H1 (cell line): Measurements from ENCODE around the gene RNMT. TPM values are rescaled to one million over a fixed set of nuclear protein-coding genes. Genes with fewer than 3 reads are reported as not detected.

Source experiments
- CTCF ChIA-PET: fragments of 300-600 bp; sonication (Branson Sonifier 250); formaldehyde crosslinking; loops from one replicate; lab custom pipeline; 2021; ENCODE audit not compliant: partially characterized antibody; lab: Charles Lee
- POLR2A ChIA-PET: fragments of 300-600 bp; sonication (Branson Sonifier 250); formaldehyde crosslinking; loops from one replicate; lab custom pipeline; 2021; ENCODE audit warnings: inconsistent platforms; ENCODE audit not compliant: partially characterized antibody; lab: Charles Lee
- DNase-seq, 2 experiments: peaks; one replicate each; pipeline versions ENCODE4 v3.0.0 to v3.0.0-alpha.2; 2010 to 2022; ENCODE audit warnings: low spot score in 2 of 2, low read depth in 1 of 2, mixed read lengths in 1 of 2
- FAIRE-seq: peaks from 2 replicates; lab custom pipeline; 2011; peaks lifted over from hg19 to GRCh38; lab: Jason Lieb, UNC
- H2AFZ ChIP-seq: 2 replicates; pipeline ENCODE4 v1.8.1; 2012; ENCODE audit warnings: low read length, inconsistent platforms
- H2AK5ac ChIP-seq: 2 replicates; pipeline ENCODE4 v1.6.1; 2013; ENCODE audit warnings: low read depth, low read length
- H2BK120ac ChIP-seq: replicated peaks from 2 replicates; pipeline ENCODE3; 2013; ENCODE audit warnings: low read depth, low read length, inconsistent platforms
- H2BK12ac ChIP-seq: 2 replicates; pipeline ENCODE4 v1.6.1; 2013; ENCODE audit warnings: low read depth, low read length
- H2BK15ac ChIP-seq: 2 replicates; pipeline ENCODE4 v1.6.1; 2013; ENCODE audit warnings: low read length
- H2BK20ac ChIP-seq: 2 replicates; pipeline ENCODE4 v1.6.1; 2013; ENCODE audit warnings: low read length
- H2BK5ac ChIP-seq: 2 replicates; pipeline ENCODE4 v1.6.1; 2013; ENCODE audit warnings: low read depth, low read length
- H3K14ac ChIP-seq: 2 replicates; pipeline ENCODE4 v1.6.1; 2013; ENCODE audit warnings: inconsistent platforms; ENCODE audit not compliant: insufficient read length
- H3K18ac ChIP-seq: 2 replicates; pipeline ENCODE4 v1.6.1; 2013; ENCODE audit warnings: low read length; ENCODE audit errors: extremely low read depth
- H3K23ac ChIP-seq: 2 replicates; pipeline ENCODE4 v1.6.1; 2013; ENCODE audit warnings: inconsistent platforms; ENCODE audit not compliant: insufficient read length
- H3K23me2 ChIP-seq: 2 replicates; pipeline ENCODE4 v1.6.1; 2013; ENCODE audit warnings: low read depth, low read length
- H3K27ac ChIP-seq: 2 replicates; pipeline ENCODE4 v1.6.1; 2011; ENCODE audit warnings: low read depth, low read length, inconsistent platforms
- H3K27me3 ChIP-seq, 4 experiments: replicated peaks in 1 of 4; 1 replicate in 1 of 4; 2 replicates in 3 of 4; pipeline versions ENCODE4 v1.6.1 to v1.8.1; 2011 to 2013; ENCODE audit warnings: low read length in 3 of 4, mild to moderate bottlenecking in 3 of 4, inconsistent platforms in 2 of 4, mixed read lengths in 2 of 4, moderate library complexity in 1 of 4; ENCODE audit not compliant: control insufficient read depth in 3 of 4, insufficient read depth in 3 of 4; ENCODE audit errors: extremely low read depth in 1 of 4
- H3K36me3 ChIP-seq, 4 experiments: 2 replicates each; pipeline versions ENCODE4 v1.6.1 to v1.8.1; 2011 to 2013; ENCODE audit warnings: mild to moderate bottlenecking in 4 of 4, low read length in 3 of 4, moderate library complexity in 2 of 4, control low read depth in 1 of 4, inconsistent platforms in 1 of 4; ENCODE audit not compliant: insufficient read depth in 4 of 4, control insufficient read depth in 2 of 4
- H3K4ac ChIP-seq: replicated peaks from 2 replicates; pipeline ENCODE3; 2013; ENCODE audit warnings: low read length, low read depth, mixed read lengths, inconsistent platforms; ENCODE audit not compliant: insufficient read length
- H3K4me1 ChIP-seq, 4 experiments: replicated peaks in 1 of 4; 1 replicate in 1 of 4; 2 replicates in 3 of 4; pipeline versions ENCODE4 v1.6.1 to v1.8.1; 2011 to 2013; ENCODE audit warnings: low read length in 3 of 4, inconsistent platforms in 2 of 4, mixed read lengths in 1 of 4; ENCODE audit not compliant: insufficient read depth in 4 of 4, control insufficient read depth in 3 of 4
- H3K4me2 ChIP-seq, 2 experiments: 2 replicates each; pipeline versions ENCODE4 v1.6.1 to v1.8.1; 2011 to 2013; ENCODE audit warnings: low read depth in 2 of 2, low read length in 2 of 2, control low read depth in 1 of 2, inconsistent platforms in 1 of 2, mild to moderate bottlenecking in 1 of 2; ENCODE audit not compliant: insufficient read depth in 1 of 2
- H3K4me3 ChIP-seq, 4 experiments: fragments of 200-600, 300-600 bp in 1 of 4; sonication (generic), shearing (Covaris generic), sonication (Bioruptor Twin) in 1 of 4; 2 replicates each; pipeline versions ENCODE4 v1.5.1 to v1.8.1; 2011 to 2016; ENCODE audit warnings: low read length in 4 of 4, low read depth in 3 of 4, control low read depth in 2 of 4, inconsistent platforms in 2 of 4, mild to moderate bottlenecking in 2 of 4, mixed read lengths in 1 of 4, moderate library complexity in 1 of 4; ENCODE audit not compliant: insufficient read depth in 2 of 4; ENCODE audit errors: extremely low read depth in 1 of 4
- H3K56ac ChIP-seq: replicated peaks from 2 replicates; pipeline ENCODE3; 2013; ENCODE audit warnings: low read depth, mild to moderate bottlenecking, mixed read lengths, low read length, inconsistent platforms; ENCODE audit not compliant: insufficient read length
- H3K79me1 ChIP-seq: 2 replicates; pipeline ENCODE4 v1.6.1; 2013; ENCODE audit warnings: low read depth, low read length, control low read depth
- H3K79me2 ChIP-seq, 2 experiments: 2 replicates each; pipeline versions ENCODE4 v1.6.1 to v1.8.1; 2012 to 2013; ENCODE audit warnings: low read length in 2 of 2, mild to moderate bottlenecking in 2 of 2, inconsistent platforms in 1 of 2; ENCODE audit not compliant: insufficient read depth in 2 of 2, control insufficient read depth in 1 of 2
- H3K9ac ChIP-seq, 4 experiments: replicated peaks in 1 of 4; 1 replicate in 1 of 4; 2 replicates in 3 of 4; pipeline versions ENCODE4 v1.6.1 to v1.8.1; 2011 to 2013; ENCODE audit warnings: low read depth in 3 of 4, low read length in 3 of 4, control low read depth in 2 of 4, mild to moderate bottlenecking in 2 of 4, moderate library complexity in 2 of 4, inconsistent platforms in 1 of 4; ENCODE audit errors: extremely low read depth in 1 of 4
- H3K9me3 ChIP-seq, 2 experiments: 2 replicates each; pipeline versions ENCODE4 v1.6.1 to v1.8.1; 2012 to 2013; ENCODE audit warnings: mild to moderate bottlenecking in 2 of 2, moderate library complexity in 2 of 2, control low read depth in 1 of 2, inconsistent platforms in 1 of 2, low read depth in 1 of 2, low read length in 1 of 2, mixed read lengths in 1 of 2; ENCODE audit not compliant: insufficient read depth in 2 of 2
- H4K20me1 ChIP-seq, 2 experiments: replicated peaks in 1 of 2; 2 replicates each; pipeline versions ENCODE3 to v1.8.1; 2011 to 2013; ENCODE audit warnings: inconsistent platforms in 2 of 2, low read length in 2 of 2, mild to moderate bottlenecking in 1 of 2; ENCODE audit not compliant: insufficient read depth in 2 of 2, control insufficient read depth in 1 of 2
- H4K5ac ChIP-seq: 2 replicates; pipeline ENCODE4 v1.6.1; 2013; ENCODE audit warnings: low read length, low read depth, mixed read lengths, inconsistent platforms; ENCODE audit not compliant: insufficient read length
- H4K8ac ChIP-seq: 2 replicates; pipeline ENCODE4 v1.8.0; 2013; ENCODE audit warnings: mild to moderate bottlenecking, moderate library complexity, low read length, inconsistent platforms; ENCODE audit not compliant: insufficient read depth; ENCODE audit errors: extremely low read depth
- H4K91ac ChIP-seq: replicated peaks from 2 replicates; pipeline ENCODE3; 2013; ENCODE audit warnings: low read length, mixed read lengths, inconsistent platforms; ENCODE audit not compliant: insufficient read length
- ATF3 ChIP-seq: IDR thresholded peaks from 2 replicates; pipeline ENCODE4 v1.6.1; 2011; ENCODE audit warnings: low read depth, mild to moderate bottlenecking, low read length; ENCODE audit not compliant: insufficient read depth
- CBX8 ChIP-seq: fragments of 300-800, 300-1000 bp; sonication (generic); IDR thresholded peaks from 2 replicates; pipeline ENCODE4 v1.7.1; 2016; ENCODE audit warnings: low read depth, low read length, borderline replicate concordance
- GTF2F1 ChIP-seq: IDR thresholded peaks from 2 replicates; pipeline ENCODE4 v1.6.1; 2012; ENCODE audit warnings: low read depth, low read length, improper control_type of control experiment, borderline replicate concordance
- WGBS, 2 experiments: shearing (Covaris generic) in 1 of 2; methylation state at CpG; one replicate each; pipeline versions ENCODE4 v1.1.6 to v1.1.7; 2013 to 2015; ENCODE audit warnings: low lambda C conversion rate in 2 of 2, mixed read lengths in 2 of 2, inconsistent platforms in 1 of 2, low coverage in 1 of 2, missing lambda C conversion rate in 1 of 2; ENCODE audit not compliant: insufficient replicate concordance in 2 of 2, insufficient coverage in 1 of 2, insufficient read length in 1 of 2; ENCODE audit errors: extremely low coverage in 1 of 2, missing lambda C conversion rate in 1 of 2; 5-methylcytosine and 5-hydroxymethylcytosine counted together
- polyA plus RNA-seq, 7 experiments: library from polyadenylated mRNA; depleted of rRNA in 3 of 7; stranded (reverse) in 5 of 7; unstranded in 2 of 7; fragments of >200 nt in 5 of 7; fragments of 200-250 nt in 2 of 7; gene quantifications; 1 replicate in 5 of 7; 2 replicates in 1 of 7; 4 replicates in 1 of 7; pipeline versions ENCODE4 v1.2.1 to v1.2.3, GENCODE V29; 2011 to 2013; ENCODE audit warnings: missing spikeins in 2 of 7, mixed read lengths in 2 of 7
- total RNA-seq: library from RNA; stranded (reverse); fragmentation: NEBNext Ultra II Directional; extraction: Animal tissue kit (Norgen Biotek cat#: 25700); gene quantifications from 2 replicates; pipeline ENCODE4 v1.2.1, GENCODE V29; 2021

The RNMT gene
- total and polyA plus RNA-seq, 2 of the 8 experiments (the other 6 are each of a cell fraction or from before 2014, with no cell fraction given) = 25.3 to 63.5 TPM

GRCh38 chr18:13716916-13717315, 9.6 kb upstream of the RNMT start:
- Histone ChIP-seq H2BK12ac (no peak overlapping the region), H3K4ac (no peak overlapping the region), H3K56ac (no peak overlapping the region), H3K23ac (no peak overlapping the region), H3K23me2 (no peaks in the 10 kb centered on the region; the same call in 1 of the 2 replicates), H4K20me1 (peaks cover 0 to 7% of the 10 kb centered on the region in 2 experiments), H3K79me2 (peaks cover 7 to 98% of the 10 kb centered on the region in 2 experiments; a peak in 3 of 4 replicates), H4K91ac (no peak overlapping the region), H3K4me2 (no peak overlapping the region), H3K14ac (no peak overlapping the region), H3K27ac (no peak overlapping the region), H3K36me3 (0 out of 8 replicates have a peak, but pooled peaks cover 0 to 3% (median 0%) of the 10 kb centered on the region in 4 experiments), H3K4me1 (peaks cover 0 to 5% (median 3%) of the 10 kb centered on the region in 4 experiments; a peak in 3 of 7 replicates), H3K27me3 (no peaks in the 10 kb centered on the region), H4K8ac (no peak overlapping the region), H2BK20ac (no peak overlapping the region), H2AFZ (no peak overlapping the region), H2AK5ac (no peak overlapping the region), H2BK15ac (no peak overlapping the region), H3K9me3 (peaks cover 0 to 7% of the 10 kb centered on the region in 2 experiments; a peak in 1 of 4 replicates), H3K18ac (no peak overlapping the region), H3K9ac (no peak overlapping the region), H2BK5ac (no peak overlapping the region), H3K79me1 (peaks cover 8% of the 10 kb centered on the region; the same call in 1 of the 2 replicates), H2BK120ac (no peak overlapping the region), H4K5ac (no peak overlapping the region), H3K4me3 (no peak overlapping the region)
- WGBS, 2 experiments = 97% methylated on average over 4 of the region's 4 CpGs; no CpG with 5 or more reads in 1 of the 2 experiments
- ChIA-PET CTCF (no interaction called here), POLR2A (interaction anchor here (1.8 kb wide), 1 partner anchor 9 kb away, joined by 7 read pairs; the partner anchor contains the start of gene FAM210A)
- no peak for FAIRE-seq
- no peak for DNase-seq
- TF ChIP-seq CBX8 (no peak), ATF3 (no peak), GTF2F1 (no peak)
